Esophagus muscularis mucosa (tissue), 3 donors: Measurements from ENCODE around the gene CHP1.

ENCODE experiments used
- POLR2A ChIP-seq: fragments of 450-650 bp; IDR thresholded peaks from one replicate; pipeline ENCODE4 v1.6.1; 2017; ENCODE audit warnings: antibody characterized with exemption, moderate library complexity, mild to moderate bottlenecking, low read depth
- POLR2AphosphoS5 ChIP-seq, 2 donors: sonication (generic); formaldehyde crosslinking; IDR thresholded peaks; one replicate each; pipeline ENCODE4 v1.6.1; 2017; ENCODE audit warnings: antibody characterized with exemption in 2 of 2
- TF ChIP-seq, protein P1 (sequence below), 3 experiments: fragments of 200-600 bp in 2 of 3; fragments of 450-650 bp in 1 of 3; sonication (generic) in 2 of 3; IDR thresholded peaks; one replicate each; pipeline ENCODE4 v1.5.1; 2017 to 2019; ENCODE audit warnings: antibody characterized with exemption in 3 of 3, mild to moderate bottlenecking in 2 of 3, moderate library complexity in 1 of 3

DNA sequence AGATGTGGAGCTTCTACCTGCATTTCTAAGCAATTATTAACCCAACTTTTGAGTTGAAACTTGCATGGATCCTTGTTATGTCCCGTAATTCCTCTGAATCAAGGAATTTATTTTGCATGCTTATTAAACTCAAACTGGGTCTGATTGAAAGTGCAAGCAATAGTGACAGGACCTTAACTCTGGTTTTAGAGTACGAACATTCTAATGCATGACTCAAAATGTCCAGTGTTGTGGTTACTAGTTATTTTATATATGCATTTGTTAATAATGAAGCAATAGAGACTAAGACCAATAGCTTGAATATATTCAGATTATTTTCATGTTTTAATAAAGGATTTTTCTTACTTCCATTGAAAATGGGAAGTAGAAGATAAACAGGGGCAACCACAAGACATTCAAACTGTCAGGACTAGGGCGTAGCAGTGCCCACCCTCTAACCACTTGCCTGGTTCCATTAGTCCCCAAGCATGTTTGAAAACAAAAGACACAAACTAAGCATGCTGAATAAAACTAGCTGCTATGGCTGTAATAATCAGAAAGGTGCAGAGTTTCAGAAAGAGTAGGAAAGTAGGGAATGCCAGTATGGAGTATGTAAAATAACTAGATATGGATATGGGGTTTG lies 73.2 kb downstream of the CHP1 start:
- TF ChIP-seq, protein P1, sequence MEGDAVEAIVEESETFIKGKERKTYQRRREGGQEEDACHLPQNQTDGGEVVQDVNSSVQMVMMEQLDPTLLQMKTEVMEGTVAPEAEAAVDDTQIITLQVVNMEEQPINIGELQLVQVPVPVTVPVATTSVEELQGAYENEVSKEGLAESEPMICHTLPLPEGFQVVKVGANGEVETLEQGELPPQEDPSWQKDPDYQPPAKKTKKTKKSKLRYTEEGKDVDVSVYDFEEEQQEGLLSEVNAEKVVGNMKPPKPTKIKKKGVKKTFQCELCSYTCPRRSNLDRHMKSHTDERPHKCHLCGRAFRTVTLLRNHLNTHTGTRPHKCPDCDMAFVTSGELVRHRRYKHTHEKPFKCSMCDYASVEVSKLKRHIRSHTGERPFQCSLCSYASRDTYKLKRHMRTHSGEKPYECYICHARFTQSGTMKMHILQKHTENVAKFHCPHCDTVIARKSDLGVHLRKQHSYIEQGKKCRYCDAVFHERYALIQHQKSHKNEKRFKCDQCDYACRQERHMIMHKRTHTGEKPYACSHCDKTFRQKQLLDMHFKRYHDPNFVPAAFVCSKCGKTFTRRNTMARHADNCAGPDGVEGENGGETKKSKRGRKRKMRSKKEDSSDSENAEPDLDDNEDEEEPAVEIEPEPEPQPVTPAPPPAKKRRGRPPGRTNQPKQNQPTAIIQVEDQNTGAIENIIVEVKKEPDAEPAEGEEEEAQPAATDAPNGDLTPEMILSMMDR (IDR thresholded peaks at IDR 0.05): no peak
- TF ChIP-seq POLR2A (no peak), POLR2AphosphoS5 (IDR thresholded peaks at IDR 0.05) (no peak)
